Diencephalon (tissue), 1 donor: ENCODE data around the gene CYLC1. TPM values are rescaled to one million over a fixed set of nuclear protein-coding genes. Genes with fewer than 3 reads are reported as not detected.

ENCODE experiments used
- total RNA-seq: library from RNA; depleted of rRNA; stranded (reverse); fragments of >200 nt; gene quantifications from one replicate; pipeline ENCODE4 v1.2.3, GENCODE V29; 2014

CYLC1 gene, protein sequence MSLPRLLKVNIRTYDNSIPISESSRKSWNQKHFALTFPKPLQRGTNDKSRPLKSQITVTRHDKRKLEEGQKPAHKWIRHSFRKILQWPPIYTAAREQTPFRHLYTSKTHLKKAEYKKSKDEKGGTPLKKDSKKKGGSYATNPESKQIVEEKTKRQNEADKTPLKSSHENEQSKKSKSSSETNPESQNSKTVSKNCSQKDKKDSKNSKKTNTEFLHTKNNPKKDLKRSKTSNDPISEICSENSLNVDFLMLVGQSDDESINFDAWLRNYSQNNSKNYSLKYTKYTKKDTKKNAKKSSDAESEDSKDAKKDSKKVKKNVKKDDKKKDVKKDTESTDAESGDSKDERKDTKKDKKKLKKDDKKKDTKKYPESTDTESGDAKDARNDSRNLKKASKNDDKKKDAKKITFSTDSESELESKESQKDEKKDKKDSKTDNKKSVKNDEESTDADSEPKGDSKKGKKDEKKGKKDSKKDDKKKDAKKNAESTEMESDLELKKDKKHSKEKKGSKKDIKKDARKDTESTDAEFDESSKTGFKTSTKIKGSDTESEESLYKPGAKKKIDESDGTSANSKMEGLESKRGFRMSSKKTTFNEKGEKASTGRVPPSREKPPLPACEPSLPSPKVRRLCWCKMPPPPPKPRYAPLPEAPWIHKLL
- total RNA-seq: 0.23 TPM

DNA sequence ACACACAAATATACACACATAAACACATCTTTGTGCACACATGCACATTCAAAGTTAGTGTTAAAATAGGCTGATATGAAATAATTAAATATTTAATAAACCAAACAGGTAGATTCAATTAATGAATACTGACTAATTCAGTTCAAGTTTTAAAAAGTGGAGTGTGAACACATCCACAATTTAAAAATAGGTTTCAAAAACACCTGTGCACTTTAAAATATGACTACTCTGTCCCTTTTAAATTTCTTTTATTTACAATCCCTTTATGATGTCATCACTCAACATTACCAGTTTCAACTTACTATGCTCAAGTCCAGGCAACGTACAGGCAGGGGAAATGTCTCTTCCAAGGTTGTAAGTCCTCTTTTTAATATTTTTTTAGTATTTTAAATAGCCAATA is at the start of gene CYLC1:
Gene CYLC1 (plus strand): TSS at position 301 of the 400 bp plus-strand sequence. CDS start 37 bp downstream, at position 338.

